Measurements from ENCODE around the gene ZNF74.
A peak's percentile ranks its signal among the peaks of the same experiment; 100 is the strongest.
"Not testable (repeated sequence)": the region's sequence is repeated elsewhere in the genome, so short reads cannot be mapped to it uniquely, and the experiment has no call there.

ZNF74 gene

GRCh38 chr22:20450551-20450906 is 56.6 kb downstream of the ZNF74 start:
- DNase-seq = no peak

GRCh38 chr22:20451129-20451778 is 57.3 kb downstream of the ZNF74 start:
- not testable (repeated sequence) for DNase-seq

- DNase-seq = no peak
These were observed 58.0 kb downstream of the ZNF74 start for GRCh38 chr22:20451920-20452319.

- no peak for DNase-seq
These were observed 59.3 kb downstream of the ZNF74 start for GRCh38 chr22:20453222-20453621.

- DNase-seq = peak; percentile 30
These were observed 61.7 kb downstream of the ZNF74 start for GRCh38 chr22:20455709-20456063.

GRCh38 chr22:20456064-20456721 is 62.2 kb downstream of the ZNF74 start:
- peak; percentile 79 for DNase-seq

- no peak for DNase-seq
These were observed 62.7 kb downstream of the ZNF74 start for GRCh38 chr22:20456722-20457076.

- no peak for DNase-seq
These were observed 63.7 kb downstream of the ZNF74 start for GRCh38 chr22:20457506-20458240.

All from fibroblast of skin of back (primary cell).